ENCODE results near the gene KLF4. TPM values are rescaled to one million over a fixed set of nuclear protein-coding genes. Genes with fewer than 3 reads are reported as not detected.

The KLF4 gene
- total RNA-seq, 3 donors from 2014 or later = 0.35 to 0.56 (median 0.50) TPM

DNA sequence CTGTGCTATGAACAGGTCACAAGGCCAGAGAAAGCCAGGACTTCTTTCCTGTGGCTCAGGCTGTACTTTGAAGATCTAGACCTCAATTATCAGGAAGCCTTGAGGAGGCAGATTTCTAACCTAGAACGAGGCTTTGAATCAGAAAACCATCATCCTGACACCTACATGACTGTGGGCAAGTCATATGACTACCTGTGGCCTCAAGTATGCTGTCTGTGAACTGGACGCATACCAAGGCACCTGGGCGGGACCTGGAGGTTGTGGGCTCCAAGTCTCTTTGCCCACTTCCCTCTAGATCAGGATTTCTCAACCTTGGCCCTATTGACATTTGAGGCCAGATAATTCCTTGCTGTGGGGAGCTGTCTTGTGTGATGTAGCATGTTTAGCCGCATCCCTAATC, 42.5 kb downstream of the KLF4 start:
- no peak overlapping the region for H3K4me3 Mint-ChIP-seq
- DNase-seq = no peak
- H3K4me1 Mint-ChIP-seq (ENCODE audit: low read depth) = no peaks in the 10 kb centered on the region
- peaks cover 2% of the 10 kb centered on the region for H3K27me3 Mint-ChIP-seq (ENCODE audit: low read depth)
- no peaks in the 10 kb centered on the region for H3K36me3 Mint-ChIP-seq (ENCODE audit: insufficient read depth)
- ATAC-seq = no peak
- H3K9me3 Mint-ChIP-seq = no peaks in the 10 kb centered on the region

DNA sequence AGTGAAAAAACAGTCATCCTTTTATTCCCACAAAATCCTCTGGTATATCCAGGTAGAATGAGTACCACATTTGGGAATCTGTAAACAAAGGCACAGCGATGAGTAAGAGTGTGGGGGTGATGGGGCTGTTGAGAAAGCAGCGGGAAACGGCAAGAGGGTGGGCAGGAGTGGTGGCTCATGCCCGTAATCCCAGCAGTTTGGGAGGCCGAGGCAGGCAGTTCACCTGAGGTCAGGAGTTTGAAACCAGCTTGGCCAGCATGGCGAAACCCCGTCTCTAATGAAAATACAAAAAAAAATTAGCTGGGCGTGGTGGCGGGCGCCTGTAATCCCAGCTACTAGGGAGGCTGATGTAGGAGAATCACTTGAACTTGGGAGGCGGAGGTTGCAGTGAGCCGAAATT, 43.1 kb downstream of the KLF4 start:
- Mint-ChIP-seq H3K36me3 (ENCODE audit: insufficient read depth) (no peaks in the 10 kb centered on the region), H3K27me3 (ENCODE audit: low read depth) (peaks cover 2% of the 10 kb centered on the region), H3K4me3 (no peak overlapping the region), H3K4me1 (ENCODE audit: low read depth) (no peaks in the 10 kb centered on the region), H3K9me3 (no peaks in the 10 kb centered on the region)
- DNase-seq (no peak), ATAC-seq (no peak)

DNA sequence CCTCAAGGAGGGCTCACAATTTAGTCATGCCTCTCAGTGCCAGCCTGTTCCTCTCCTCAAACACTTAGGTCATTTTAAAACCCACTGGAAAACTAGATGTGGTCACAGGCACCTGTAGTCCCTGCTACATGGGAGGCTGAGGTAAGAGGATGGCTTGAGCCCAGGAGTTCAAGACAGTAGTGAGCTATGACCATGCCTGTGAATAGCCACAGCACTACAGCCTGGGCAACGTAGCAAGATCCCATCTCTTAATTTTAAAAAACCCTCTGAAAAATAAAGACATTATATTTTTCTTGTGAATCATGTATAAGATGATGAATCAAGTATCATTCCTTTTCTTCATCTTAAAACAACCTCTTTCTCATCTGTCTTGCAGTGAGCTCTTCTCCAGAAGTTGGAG, 45.8 kb downstream of the KLF4 start:
- H3K4me3 Mint-ChIP-seq = no peak overlapping the region
- ATAC-seq = no peak
- peaks cover 2% of the 10 kb centered on the region for H3K27me3 Mint-ChIP-seq (ENCODE audit: low read depth)
- no peak for DNase-seq
- no peaks in the 10 kb centered on the region for H3K36me3 Mint-ChIP-seq (ENCODE audit: insufficient read depth)
- no peaks in the 10 kb centered on the region for H3K9me3 Mint-ChIP-seq
- H3K4me1 Mint-ChIP-seq (ENCODE audit: low read depth) = no peaks in the 10 kb centered on the region

DNA sequence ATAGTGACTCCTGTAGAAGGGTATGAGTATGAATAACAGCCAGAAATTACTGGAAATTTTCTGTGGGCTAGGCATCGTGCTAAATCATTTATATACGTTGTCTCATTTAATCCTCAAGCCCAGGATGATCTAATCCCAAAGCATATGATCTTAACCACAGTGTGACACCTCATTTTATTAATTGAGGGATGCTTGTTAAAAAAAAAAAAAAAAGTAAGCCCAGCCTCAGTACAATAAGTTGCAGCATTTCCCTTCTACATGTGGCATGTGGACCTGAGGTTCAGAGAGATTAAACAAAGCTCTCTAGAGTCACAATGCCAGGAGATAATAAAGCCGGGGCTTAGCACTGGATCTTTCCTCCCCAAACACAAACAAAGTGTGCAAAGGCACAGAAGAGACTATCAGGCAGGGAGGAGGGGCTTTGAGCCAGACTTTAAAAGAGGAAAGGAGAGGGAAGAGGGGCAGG, 49.5 kb downstream of the KLF4 start:
- H3K9me3 Mint-ChIP-seq = no peaks in the 10 kb centered on the region
- no peak for ATAC-seq
- no peak for DNase-seq
- no peaks in the 10 kb centered on the region for H3K4me1 Mint-ChIP-seq (ENCODE audit: low read depth)
- H3K4me3 Mint-ChIP-seq = no peak overlapping the region
- no peaks in the 10 kb centered on the region for H3K36me3 Mint-ChIP-seq (ENCODE audit: insufficient read depth)
- peaks cover 6% of the 10 kb centered on the region for H3K27me3 Mint-ChIP-seq (ENCODE audit: low read depth)

DNA sequence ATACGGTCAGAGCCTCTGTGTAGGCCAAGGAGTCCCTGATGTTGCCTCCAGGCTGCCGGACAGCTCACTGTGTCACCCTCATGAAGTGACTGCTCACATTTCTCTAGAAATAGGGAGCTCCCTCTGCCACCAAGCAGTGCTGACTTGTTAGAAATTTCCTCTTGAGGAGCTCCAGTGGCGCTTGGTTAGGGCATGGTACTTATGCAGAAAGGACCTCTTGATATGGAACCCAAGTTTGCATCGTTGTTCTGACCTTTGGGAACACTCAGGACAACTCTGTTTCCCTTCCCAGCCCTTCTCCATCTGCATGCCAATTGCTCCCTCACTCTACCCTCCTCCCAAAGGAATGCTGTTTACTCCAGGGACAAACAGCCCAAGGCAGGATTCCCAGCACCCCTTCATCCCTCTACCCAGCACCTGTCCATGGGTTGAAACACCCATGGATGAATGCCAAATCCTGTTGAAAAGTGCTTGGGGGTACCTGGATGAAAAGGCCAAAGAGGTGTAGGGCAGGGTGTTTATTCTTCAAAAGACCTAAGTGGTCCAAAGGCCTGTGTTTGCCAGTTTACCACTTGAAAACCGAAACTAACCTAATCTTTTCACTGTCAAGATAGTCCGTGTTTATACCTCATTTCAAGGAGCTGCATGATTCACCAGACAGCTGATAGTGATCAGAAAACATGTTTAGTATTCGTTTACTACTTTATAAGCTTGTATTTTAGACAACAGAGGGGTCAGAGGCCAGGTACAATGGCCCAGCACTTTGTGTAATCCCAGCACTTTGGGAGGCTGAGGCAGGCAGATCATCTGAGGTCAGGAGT, 51.1 kb downstream of the KLF4 start:
- Mint-ChIP-seq H3K4me1 (ENCODE audit: low read depth) (no peaks in the 10 kb centered on the region), H3K36me3 (ENCODE audit: insufficient read depth) (no peaks in the 10 kb centered on the region), H3K27me3 (ENCODE audit: low read depth) (peaks cover 4% of the 10 kb centered on the region), H3K4me3 (no peak overlapping the region), H3K9me3 (no peaks in the 10 kb centered on the region)
- no peak for DNase-seq
- no peak for ATAC-seq

DNA sequence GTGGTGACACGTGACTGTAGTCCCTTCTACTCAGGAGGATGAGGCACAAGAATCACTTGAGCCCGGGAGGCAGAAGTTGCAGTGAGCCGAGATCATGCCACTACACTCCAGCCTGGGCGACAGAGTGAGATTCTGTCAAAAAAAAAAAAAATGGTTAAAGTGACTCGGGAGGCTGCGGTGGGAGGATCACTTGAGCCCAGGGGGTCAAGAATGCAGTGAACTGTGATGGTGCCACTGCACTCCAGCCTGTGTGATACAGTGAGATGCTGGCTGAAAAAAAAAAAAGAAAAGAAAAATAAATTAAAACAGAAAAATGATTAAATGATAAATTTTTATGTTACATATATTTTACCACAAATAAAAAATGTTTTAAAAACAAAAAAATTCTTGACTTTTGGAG, 51.9 kb downstream of the KLF4 start:
- peaks cover 4% of the 10 kb centered on the region for H3K27me3 Mint-ChIP-seq (ENCODE audit: low read depth)
- H3K4me3 Mint-ChIP-seq = no peak overlapping the region
- H3K9me3 Mint-ChIP-seq = no peaks in the 10 kb centered on the region
- H3K36me3 Mint-ChIP-seq (ENCODE audit: insufficient read depth) = no peaks in the 10 kb centered on the region
- ATAC-seq (no peak), DNase-seq (no peak)
- H3K4me1 Mint-ChIP-seq (ENCODE audit: low read depth) = no peaks in the 10 kb centered on the region

DNA sequence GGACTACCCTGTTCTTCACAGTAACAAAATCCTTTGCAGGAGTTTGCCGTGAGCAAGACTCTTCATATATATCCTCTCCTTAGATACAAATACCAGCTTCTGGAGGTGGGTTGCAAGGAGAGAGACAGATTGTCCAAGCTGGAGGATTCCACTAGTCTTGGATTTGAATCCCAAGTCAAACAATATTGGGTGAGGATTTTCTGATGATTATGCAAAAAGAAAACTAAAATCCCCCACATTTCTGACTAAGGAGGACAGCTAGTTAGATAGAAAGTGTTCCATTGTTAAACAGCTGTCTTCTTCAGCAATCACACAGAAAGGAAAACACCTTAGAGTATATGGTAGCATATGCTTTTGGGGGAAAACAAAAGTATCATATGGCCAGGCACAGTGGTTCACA, 54.2 kb downstream of the KLF4 start:
- Mint-ChIP-seq H3K9me3 (no peaks in the 10 kb centered on the region), H3K4me1 (ENCODE audit: low read depth) (no peaks in the 10 kb centered on the region), H3K36me3 (ENCODE audit: insufficient read depth) (no peaks in the 10 kb centered on the region), H3K27me3 (ENCODE audit: low read depth) (peaks cover 4% of the 10 kb centered on the region), H3K4me3 (no peak overlapping the region)
- no peak for DNase-seq
- ATAC-seq = no peak

Other genes with a start within 250 kb of the KLF4 start
- 100 to 1,000 TPM; 168 to 208 (median 185) TPM for gene RAD23B, start 206.5 kb downstream of the KLF4 start, total RNA-seq